HG02943 (cell line): Measurements from ENCODE around the gene POLR2L.

Experiments used
- ATAC-seq: cut with Tn5 transposase; IDR thresholded peaks from one replicate; pipeline ENCODE4 v1.9.1; 2021; ENCODE audit warnings: mild to moderate bottlenecking, low read depth, moderate library complexity; ENCODE audit not compliant: unreplicated experiment

The POLR2L gene

DNA sequence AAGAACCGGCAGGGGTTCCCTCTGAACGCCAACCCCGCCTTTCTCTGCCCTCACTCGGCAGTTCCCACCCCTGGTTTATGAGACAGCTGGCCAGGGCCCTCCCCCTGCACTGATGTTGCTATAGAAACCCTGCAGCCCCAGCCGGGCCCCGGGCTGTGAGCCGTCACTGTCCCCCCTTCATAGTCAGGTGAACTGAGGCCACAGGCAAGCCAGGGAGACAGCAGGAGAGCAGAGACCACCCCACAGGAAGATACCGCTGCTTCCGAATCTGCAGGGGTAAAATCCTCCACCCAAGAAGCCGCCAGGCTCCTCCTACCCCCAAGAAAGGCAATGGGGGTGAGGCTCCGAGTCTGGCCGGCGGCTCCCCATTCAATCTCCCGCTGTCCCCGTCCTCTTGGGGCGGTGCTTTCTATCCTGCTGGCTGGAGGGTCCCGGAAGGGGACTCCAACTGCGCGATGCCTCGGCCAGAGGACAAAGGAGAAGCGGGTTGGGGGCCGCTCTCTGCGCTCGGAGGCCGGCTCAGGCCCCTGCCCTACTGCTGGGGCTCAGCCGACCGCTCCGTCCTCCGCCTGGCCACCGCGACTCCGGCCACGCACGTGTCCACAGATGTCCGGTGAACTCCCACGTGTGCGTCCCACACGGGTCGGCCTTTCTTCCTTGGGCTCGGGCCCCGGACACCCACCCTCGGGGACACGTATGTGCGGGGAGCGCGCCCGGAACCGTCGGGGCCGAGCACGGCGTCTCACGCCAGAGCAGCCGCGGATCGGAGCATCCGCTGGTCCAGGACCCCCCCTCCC lies 44.8 kb downstream of the POLR2L start:
- peak; percentile 36 for ATAC-seq

DNA sequence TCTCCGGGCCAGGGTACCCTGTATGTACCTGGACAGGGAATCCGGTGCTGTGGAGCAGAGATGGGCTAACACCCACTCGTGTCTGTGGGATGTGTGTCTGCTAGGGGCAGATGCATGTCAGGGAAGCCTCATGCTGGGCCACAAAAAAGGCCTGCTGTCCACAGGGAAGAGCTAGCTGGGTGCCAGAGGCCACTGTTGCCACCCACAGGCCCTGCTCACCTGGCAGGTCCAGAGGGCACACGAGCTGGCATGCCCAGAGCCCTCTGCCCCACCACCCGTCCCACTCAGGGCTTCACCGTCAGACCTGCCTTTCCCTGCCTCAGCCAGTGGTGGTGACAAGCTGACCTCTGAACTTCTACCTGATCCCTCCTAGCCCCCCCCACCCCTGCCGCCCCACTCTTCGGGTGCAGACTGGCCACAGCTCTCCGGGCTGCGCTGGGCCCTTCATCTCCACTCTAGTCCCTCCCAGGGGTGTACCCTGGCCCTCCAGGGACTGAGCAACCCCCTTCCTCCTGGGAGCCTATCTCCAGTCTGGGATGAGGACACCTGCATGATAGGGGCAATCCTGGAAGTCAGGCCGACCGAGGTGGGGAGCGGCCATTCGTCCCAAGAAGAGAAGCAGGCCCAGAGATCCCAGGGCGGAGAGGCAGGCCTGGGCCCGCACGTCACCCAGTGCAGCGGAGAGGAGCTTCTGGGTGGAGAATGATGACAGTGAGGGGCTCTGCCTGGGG lies 45.6 kb downstream of the POLR2L start:
- ATAC-seq, result no peak

DNA sequence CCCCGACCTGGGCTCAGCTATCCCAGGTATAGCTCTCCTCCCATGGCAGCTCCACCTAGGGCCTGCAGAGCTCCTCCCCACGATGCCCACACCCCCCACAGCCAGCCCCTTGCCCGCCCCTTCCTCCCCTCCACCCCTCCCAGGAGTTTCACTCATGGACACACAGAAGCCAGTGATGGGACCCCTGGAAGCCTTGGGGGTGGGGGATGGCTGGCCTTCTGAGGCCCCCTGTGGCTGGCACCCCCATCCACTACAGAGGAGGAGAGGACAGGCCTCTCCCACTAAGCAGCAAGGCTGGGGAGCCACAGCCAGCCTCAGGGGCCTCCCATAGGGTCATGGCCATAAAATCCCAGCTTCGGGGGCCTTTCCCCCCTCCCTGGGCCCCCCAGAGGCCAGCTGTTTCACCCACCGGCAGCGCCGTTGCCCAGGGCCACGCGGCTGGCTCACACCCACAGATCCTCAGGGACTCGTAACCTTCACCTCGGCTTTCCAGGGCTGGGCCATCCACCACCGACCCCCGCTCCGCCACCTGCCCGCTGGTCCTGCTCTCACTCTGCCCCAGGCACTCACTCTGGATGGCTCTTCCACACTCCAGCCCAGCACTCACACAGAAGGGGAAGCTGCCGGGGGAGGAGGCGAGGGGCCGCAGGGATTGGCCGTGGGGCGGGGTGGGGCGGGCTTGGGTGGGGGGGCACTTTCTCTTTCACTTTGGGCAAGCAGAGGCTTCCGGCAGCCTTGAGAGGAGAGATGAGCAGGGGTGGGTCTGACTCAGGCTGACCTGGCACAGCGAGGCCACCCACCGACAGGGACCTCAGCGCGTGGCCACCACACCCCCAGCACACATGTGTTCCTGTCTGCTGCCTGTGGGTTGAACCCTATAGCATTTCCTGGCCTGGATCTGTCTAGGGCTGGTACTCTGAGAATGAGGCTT lies 46.4 kb downstream of the POLR2L start:
- no peak for ATAC-seq

DNA sequence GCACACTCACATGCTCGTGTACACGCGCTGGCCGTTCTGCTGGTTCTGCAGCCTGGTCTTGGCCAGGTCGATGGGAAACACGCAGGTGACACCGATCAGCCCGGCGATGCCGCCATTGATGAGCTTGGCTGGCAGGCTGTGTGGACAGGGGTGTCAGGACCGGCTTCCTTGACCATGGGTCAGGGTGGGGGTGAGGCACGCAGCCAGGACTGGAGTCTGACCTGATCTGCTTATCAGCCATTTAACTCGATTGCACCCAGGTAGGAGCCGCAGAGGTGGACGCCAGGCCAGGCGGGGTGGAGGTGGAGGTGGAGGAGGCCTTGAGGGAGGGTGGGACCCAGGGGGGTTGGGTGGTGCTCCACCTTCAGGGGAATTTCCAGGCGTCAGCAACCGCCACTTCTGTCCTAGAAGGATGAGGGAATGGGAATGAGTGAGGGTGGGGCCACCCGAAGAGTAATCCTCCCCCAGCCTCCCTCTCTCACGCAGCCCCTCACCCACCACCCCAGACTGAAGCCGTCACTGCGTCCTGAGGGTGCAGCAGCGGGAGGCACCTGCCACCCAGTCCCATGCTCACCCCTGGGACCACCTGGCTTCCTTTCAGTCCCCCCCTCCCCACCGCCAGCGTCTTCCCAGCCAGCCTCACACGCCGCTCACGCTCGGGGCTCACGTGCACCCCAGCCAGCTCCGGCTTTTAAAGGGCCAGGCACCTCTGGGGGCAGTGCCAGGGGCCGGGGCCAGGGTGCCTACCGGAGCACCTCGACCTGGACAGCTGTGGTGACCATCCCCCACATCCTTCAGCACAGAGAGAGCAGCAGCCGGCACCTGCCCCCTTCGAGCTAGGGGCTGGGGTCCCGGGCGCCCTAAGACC lies 47.3 kb downstream of the POLR2L start:
- ATAC-seq, result no peak

DNA sequence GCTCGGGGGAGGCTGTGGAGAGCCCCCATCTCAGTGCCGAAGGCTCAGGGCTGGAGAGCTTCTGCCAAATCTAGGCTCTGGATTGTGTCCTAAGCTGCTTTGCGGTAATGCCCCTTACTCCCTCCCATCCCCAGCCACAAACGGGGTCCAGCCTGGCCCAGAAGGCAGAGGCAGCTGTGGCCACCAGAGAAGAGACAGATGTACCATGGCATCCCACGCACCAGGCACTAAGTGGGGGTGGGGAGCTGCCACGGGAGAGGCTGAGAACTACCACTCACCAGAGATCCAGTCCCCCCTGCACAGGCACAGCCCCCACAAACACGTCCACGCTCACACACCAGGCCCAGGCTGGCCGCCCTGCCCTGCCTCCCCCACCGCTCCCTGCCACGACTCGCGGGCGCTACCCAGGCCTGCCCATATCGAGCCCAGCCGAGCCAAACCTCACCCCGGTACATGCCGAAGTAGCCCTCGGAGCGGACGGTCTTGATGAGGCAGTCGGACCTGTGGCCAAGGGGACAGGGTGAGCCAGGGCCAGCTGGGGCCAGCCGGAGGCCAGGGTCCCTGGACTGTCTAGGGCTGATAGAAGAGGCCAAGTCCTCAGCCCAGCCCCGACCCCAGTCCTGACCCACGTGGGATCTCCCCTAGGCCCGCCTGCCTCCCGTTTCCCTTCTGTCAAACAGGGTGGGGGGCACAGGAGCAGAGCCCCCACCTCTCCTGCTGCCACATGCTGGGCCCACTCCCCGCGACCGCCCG lies 48.1 kb downstream of the POLR2L start:
- no peak for ATAC-seq

DNA sequence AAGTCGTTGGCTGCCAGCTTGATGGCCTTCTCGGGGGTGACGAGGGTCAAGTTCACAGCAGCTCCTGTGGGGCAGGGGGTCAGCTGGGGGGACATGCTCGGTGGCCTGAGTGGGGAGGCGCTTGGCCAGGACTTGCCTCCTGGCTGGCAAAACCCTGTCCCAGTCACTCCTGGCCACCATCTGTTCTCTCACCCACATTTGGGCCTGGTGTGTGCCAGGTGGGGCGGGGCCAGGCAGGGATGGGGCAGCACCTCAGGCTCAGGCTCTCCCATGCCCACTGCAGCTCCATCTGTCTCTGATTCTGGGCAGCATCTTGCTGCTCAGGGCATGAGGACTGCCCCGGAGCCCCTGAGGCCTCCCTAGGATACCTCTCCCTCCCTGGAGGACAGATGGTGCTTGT lies 48.8 kb downstream of the POLR2L start:
- ATAC-seq, result no peak

DNA sequence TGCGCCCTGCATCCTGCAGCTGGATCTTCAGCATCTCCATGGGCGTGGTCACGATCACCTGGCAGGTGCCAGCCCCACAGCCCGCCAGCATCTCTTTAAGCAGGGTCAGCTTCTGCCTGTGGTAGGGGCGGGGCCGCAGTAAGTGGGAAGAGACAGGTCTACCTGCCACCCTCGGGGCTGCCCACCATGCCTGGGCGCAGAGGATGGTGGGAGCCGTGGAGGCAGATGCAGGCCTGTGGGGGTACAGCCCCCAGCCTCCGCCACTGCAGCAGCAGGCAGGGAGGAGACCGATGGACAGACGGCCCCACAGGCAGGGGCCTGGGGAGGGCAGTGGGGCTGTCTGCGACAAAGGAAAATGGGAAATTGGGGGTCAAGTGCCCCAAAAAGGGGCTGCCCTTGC lies 49.5 kb downstream of the POLR2L start:
- no peak for ATAC-seq

DNA sequence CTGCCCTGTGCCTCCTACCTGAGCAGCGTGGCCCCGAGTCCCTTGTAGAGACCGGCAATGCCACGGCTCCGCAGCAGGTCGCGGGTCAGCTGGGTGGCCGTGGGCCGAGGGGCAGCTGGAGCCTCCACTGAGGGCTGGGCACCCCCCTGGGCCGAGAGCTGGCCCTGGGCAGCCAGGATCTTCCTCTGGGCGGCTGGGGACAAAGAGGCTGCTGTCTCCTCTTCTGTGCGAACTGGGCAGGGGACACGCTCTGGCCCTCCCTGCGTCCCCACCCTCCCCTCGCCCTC lies 49.9 kb downstream of the POLR2L start:
- ATAC-seq, result no peak

DNA sequence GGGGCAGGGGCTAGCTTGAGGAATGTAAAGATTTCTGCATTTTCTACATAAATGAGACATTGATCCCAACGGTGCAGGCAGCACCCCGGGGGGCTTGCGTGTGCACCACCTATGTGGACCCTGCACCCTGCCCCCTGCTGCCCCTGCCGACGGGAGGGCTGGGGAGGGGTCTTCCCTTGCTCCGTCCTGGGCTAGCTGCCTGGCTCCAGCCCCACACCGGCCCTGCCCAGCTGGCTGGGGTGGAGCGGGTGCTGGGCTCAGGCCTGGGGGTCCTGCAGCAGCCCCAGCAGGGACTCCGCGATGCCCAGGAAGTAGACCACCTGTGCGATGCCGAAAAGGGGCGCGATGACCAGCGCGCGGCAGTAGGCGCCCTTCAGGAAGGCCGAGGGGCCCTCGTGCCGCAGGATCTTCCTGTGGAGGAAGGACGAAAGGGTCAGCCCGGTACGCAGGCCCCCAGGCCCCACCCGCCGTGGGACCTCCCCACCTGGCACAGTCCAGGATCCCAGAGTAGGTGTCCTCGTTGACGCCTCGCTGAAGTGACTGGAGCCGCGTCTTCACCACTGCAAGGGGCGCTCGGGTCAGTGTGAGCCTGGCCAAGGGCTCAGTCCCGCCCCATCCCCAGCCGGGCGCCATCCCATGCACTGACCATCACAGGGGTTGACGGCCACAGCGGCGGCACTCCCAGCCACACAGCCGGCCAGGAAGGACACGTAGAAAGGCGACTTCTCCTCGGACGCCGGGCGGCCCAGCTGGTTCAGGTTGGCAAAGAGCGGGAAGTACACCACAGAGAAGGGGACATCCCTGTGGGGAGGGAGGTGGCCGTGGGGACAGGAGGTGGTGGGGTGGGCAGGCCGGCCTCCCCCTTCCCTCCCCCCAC lies 50.4 kb downstream of the POLR2L start:
- ATAC-seq, result no peak

DNA sequence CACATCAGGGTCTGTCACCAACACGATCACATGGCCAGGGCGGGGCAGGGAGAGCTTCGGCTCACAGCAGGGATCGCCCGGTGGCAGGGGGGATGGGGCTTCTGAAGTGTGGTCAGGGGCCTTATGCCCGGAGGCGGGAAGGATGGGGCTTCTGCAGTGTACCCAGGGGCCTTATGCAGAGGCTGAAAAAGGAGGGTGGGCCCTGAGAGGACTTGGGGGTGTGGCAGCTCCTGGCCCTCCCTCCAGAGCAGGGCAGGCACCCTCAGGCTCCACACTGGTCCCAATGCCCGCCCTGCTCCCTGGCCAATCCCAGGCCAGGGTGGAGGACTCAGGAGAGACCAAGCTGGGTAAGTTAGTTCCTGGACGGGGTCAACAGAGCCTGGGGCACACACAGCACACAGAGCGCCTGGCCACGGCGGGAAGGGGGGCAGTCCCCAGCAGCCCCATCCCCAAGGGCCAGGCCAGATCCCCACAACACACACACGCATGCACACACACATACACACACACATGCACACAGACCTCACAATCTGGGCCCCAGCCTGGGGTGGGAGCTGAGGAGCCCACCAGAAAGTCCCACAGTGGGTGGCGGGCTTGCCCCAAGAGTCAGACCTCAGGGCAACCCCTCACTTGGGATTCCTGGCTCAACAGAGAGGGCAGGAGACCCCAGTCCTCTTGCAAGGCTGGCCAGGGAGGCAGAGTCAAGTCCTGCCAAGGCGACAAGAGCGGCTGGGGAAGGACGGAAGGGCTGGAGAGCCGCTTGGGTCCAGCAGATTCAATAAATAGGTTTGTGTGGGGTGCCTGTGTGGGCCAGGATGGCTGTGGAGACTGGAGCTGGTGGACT lies 51.4 kb downstream of the POLR2L start:
- no peak for ATAC-seq

DNA sequence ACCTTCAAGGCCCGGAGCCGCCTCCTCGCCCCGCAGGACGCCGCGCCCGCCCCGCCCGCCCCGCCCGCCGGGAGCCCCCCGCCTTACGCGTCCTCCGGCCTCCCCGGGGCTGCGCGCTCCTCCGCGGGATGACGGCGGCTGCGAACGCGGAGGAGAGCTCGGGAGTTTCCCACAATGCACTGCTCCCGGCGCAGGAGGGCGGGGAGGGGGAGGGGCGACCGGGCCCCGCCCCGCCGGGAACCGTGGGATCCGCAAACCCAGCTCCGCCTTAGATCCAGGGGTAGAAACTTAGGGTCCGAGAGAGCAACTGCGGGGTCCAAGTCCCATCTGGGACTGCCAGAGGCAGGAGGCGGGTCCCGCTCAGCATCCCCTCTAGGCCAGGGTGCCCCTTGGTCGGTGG lies 52.4 kb downstream of the POLR2L start, which contains the start of gene CEND1:
CEND1 (minus strand) TSS at position 148 of the 400 bp plus-strand sequence. CDS start 1,514 bp downstream, outside the sequence.
- ATAC-seq, result no peak
